Activated CD8-positive, alpha-beta T cell treated with anti-CD3 and anti-CD28 coated beads, Interleukin-2, amount 10 ng/mL, durations not matched to agents 7 days and 5 days (primary cell): Measurements from ENCODE around the gene MPRIP. TPM values are rescaled to one million over a fixed set of nuclear protein-coding genes. Genes with fewer than 3 reads are reported as not detected.
A peak's percentile ranks its signal among the peaks of the same experiment; 100 is the strongest.

ENCODE experiments used
- ATAC-seq: fragments of 150-1000 bp; cut with Tn5 transposase; one replicate; pipeline ENCODE4 v1.10.0; 2021; ENCODE audit warnings: moderate library complexity
- CTCF ChIA-PET: fragments of 350-600 bp; sonication (Branson Sonifier 250); formaldehyde crosslinking; loops from one replicate; lab custom pipeline; 2021; ENCODE audit warnings: antibody characterized with exemption; lab: Charles Lee
- POLR2A ChIA-PET: fragments of 350-600 bp; sonication (Branson Sonifier 250); formaldehyde crosslinking; loops from one replicate; lab custom pipeline; 2021; ENCODE audit warnings: antibody characterized with exemption; lab: Charles Lee
- DNase-seq: peaks from one replicate; pipeline ENCODE4 v3.0.0-alpha.2; 2020
- H3K27ac Mint-ChIP-seq: one replicate; pipeline ENCODE4 v1.8.0; 2021; ENCODE audit warnings: mild to moderate bottlenecking, mixed read lengths
- H3K27me3 Mint-ChIP-seq: one replicate; pipeline ENCODE4 v1.8.0; 2021; ENCODE audit warnings: low read depth, mixed read lengths
- H3K36me3 Mint-ChIP-seq: one replicate; pipeline ENCODE4 v1.8.0; 2021; ENCODE audit warnings: low read depth, mixed read lengths
- H3K4me1 Mint-ChIP-seq: one replicate; pipeline ENCODE4 v1.8.0; 2021; ENCODE audit warnings: low read depth, mixed read lengths
- H3K4me3 Mint-ChIP-seq: one replicate; pipeline ENCODE4 v1.8.0; 2021; ENCODE audit warnings: mild to moderate bottlenecking, mixed read lengths
- H3K9me3 Mint-ChIP-seq: one replicate; pipeline ENCODE4 v1.8.0; 2022; ENCODE audit warnings: mixed read lengths; ENCODE audit not compliant: insufficient read depth
- total RNA-seq, 2 experiments: library from RNA; stranded (reverse); gene quantifications; one replicate each; pipeline ENCODE4 v1.2.3, GENCODE V29; 2021

The MPRIP gene
- total RNA-seq, 2 experiments from 2014 or later, result 217 to 226 TPM

DNA sequence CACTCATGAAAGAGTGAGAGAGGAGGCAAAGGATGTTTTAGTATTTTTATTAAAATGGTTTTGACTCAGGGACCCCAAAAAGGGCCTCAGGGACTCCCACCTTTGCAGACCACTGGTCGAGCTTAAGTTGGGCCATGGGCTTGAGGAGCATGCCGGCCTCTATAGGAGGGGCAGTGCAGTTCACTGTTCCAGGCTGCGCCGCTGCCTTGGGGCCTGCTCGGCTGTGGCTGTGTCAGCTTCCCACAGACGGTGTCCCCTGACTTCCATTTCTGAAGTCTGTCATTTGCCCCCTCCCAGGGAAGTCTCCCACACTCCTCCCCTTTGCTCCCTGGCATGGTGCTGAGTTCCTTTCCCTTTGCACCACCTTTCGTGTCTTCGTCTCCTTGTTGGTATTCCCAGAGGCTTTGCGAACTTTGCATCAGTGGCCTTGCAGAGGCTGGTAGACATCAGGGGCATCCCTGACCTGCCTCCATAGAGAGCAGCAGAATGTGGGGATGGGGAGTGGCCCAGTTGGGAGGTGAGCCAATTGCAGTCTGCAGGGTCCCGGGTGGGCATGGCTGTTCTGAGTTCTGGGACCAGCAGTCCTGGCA is 17.1 kb downstream of the MPRIP start:
- no peak for DNase-seq
- no peak overlapping the region for H3K27ac Mint-ChIP-seq
- ATAC-seq, result no peak
- POLR2A ChIA-PET, result no interaction called here
- peaks cover 9% of the 10 kb centered on the region for H3K36me3 Mint-ChIP-seq
- CTCF ChIA-PET, result no interaction called here
- no peak overlapping the region for H3K4me3 Mint-ChIP-seq
- no peaks in the 10 kb centered on the region for H3K9me3 Mint-ChIP-seq
- H3K27me3 Mint-ChIP-seq, result no peaks in the 10 kb centered on the region
- peaks cover 20% of the 10 kb centered on the region for H3K4me1 Mint-ChIP-seq

DNA sequence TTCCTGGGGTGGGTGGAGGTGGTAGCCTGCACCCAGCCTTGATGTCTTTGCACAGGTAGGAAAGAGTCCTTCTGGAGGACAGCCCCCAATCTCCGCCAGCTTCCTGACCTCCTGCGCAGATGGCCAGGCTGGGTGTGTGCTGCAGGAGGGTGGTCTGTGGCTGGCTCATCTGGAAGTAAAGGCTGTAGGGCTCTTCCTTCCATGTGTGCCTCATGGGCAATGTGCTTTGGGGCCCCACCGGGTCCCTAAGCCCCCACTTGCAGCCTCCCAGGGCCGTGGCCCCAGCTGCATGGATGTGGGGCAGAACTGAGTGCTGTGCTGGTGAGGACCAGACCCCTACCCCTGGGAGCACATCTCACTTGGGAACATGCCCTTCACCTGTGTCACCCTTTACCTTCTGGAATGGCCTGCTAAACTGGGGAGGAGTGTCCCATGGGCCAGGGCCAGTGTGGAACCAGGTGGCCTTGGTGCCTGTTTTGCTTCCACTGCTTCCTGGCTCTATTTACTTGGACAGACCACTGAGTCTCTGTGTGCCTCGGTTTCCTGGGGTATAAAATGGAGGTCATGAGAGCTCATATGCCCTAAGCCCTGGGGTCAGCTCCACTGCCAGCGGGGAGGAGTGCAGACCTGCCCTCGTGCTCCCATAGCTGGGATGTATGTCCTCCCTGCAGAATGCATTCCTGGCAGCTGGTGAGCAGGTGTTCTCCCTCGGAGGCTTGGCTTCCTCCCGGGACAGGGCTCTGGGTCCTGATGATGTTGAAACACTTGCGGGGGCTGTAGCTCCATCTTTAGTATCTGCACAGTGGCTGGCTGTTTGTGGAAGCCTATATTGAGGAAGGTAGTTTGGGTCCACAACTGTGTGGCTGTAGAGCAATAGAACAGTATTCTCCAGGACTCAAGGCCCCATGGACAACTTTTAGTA is 18.0 kb downstream of the MPRIP start:
- peaks cover 24% of the 10 kb centered on the region for H3K4me1 Mint-ChIP-seq
- H3K27ac Mint-ChIP-seq, result no peak overlapping the region
- no peak for DNase-seq

DNA sequence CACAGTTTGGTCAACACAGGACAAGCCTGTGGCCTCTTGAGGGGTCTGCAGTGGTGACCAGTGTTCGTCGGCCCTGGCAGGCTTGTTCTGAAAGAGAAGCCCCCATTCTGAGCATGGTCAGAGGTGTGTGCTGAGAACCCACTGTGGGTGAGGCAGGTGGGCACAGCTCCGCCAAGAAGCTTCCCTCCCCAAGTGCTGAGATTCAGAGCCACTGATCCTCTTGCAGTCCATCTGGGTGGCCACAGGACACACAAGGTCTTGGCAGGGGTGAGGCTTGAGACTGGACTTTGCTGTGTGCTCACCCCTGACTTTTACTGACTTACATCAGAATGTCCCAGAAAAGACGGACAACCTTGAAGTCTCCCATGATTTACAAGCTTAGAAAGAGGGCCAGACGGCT is 18.7 kb downstream of the MPRIP start:
- H3K36me3 Mint-ChIP-seq, result peaks cover 11% of the 10 kb centered on the region
- H3K9me3 Mint-ChIP-seq, result no peaks in the 10 kb centered on the region
- H3K27ac Mint-ChIP-seq, result no peak overlapping the region
- peaks cover 29% of the 10 kb centered on the region for H3K4me1 Mint-ChIP-seq
- POLR2A ChIA-PET, result interaction anchor here (1.1 kb wide), 1 partner anchor 24 kb away, joined by 3 read pairs; no protein-coding TSS in a partner anchor
- no peak overlapping the region for H3K4me3 Mint-ChIP-seq
- no peaks in the 10 kb centered on the region for H3K27me3 Mint-ChIP-seq
- ATAC-seq, result no peak
- CTCF ChIA-PET, result no interaction called here
- DNase-seq, result no peak

More for the DNA sequence above, 18.0 kb downstream of the MPRIP start:
- POLR2A ChIA-PET, result interaction anchor here (0.6 to 1.1 kb wide), 2 partner anchors 15 to 24 kb away, joined by 3 read pairs; no protein-coding TSS in a partner anchor
- H3K4me3 Mint-ChIP-seq, result no peak overlapping the region
- peaks cover 9% of the 10 kb centered on the region for H3K36me3 Mint-ChIP-seq
- no peaks in the 10 kb centered on the region for H3K27me3 Mint-ChIP-seq
- CTCF ChIA-PET, result no interaction called here
- no peak for ATAC-seq
- no peaks in the 10 kb centered on the region for H3K9me3 Mint-ChIP-seq

DNA sequence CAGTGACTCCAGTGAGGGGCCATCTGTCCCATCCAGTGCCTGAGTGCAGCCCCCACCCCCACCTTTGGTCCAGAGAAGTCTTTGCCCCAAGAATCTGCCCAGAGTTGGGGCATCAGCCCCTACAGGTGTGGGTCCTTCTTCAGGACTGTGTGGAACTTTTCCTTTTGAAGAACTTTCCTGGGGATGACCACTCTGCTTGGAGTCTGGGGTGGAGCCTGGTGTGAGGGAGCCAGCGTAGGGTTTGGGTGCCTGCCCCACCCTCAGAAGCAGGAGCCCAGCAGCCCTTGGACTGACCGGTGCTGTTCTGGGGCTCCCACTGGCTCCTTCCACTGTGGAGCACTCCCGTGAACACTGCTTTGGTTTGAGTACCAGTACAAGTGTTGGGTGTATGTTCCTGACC is 19.3 kb downstream of the MPRIP start:
- ChIA-PET POLR2A (no interaction called here), CTCF (no interaction called here)
- DNase-seq (no peak), ATAC-seq (no peak)
- H3K36me3 Mint-ChIP-seq, result peaks cover 11% of the 10 kb centered on the region
- H3K27me3 Mint-ChIP-seq, result no peaks in the 10 kb centered on the region
- H3K4me1 Mint-ChIP-seq, result peaks cover 31% of the 10 kb centered on the region
- no peak overlapping the region for H3K4me3 Mint-ChIP-seq
- no peak overlapping the region for H3K27ac Mint-ChIP-seq
- no peaks in the 10 kb centered on the region for H3K9me3 Mint-ChIP-seq

DNA sequence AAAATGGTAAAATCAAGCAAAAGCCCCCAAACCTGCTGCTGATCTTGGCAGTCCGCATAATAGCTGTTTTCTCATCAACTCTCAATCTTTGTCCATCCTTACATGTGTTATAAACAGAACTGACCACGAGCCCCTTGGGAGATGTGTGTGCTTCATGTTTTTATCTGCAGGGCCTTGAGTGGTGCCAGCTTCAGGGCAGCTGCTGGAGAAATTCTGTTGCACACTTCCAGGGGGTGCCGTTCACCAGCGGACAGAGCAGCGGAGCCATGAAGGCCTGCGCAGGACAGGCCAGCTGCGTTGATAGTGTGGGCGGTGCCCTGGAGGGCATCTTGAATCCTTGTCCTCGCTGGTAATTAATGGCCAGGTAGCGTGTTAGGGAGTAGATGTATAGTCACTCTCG is 20.1 kb downstream of the MPRIP start:
- H3K9me3 Mint-ChIP-seq, result no peaks in the 10 kb centered on the region
- H3K4me1 Mint-ChIP-seq, result peaks cover 36% of the 10 kb centered on the region
- peaks cover 12% of the 10 kb centered on the region for H3K36me3 Mint-ChIP-seq
- ChIA-PET POLR2A (interaction anchor here (1.0 kb wide), 1 partner anchor 20 kb away, joined by 3 read pairs; the partner anchor contains the start of gene MPRIP), CTCF (no interaction called here)
- H3K4me3 Mint-ChIP-seq, result no peak overlapping the region
- no peaks in the 10 kb centered on the region for H3K27me3 Mint-ChIP-seq
- DNase-seq, result no peak
- no peak for ATAC-seq
- no peak overlapping the region for H3K27ac Mint-ChIP-seq

DNA sequence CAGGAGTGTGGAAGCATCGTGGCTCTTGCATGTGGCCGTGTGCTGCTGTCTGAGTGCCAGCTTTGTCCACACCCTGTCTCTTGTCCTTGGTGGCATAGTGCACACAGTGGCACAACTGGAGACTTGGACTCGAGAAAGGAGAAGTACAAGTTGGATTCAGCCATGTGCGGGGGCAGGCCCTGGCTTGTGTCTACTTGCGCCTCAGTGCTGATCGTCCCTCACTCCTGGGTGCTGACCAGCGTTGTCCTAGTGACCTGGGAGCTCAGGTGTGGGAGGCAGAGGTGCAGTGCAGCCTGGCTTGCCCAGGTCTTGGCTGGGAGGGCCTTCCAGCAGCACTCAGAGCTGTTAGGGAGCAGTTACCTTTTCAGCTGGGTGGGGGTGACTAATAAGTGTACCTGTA is 20.6 kb downstream of the MPRIP start:
- no peak for DNase-seq
- Mint-ChIP-seq H3K9me3 (no peaks in the 10 kb centered on the region), H3K27ac (no peak overlapping the region), H3K27me3 (no peaks in the 10 kb centered on the region), H3K36me3 (peaks cover 12% of the 10 kb centered on the region), H3K4me1 (peaks cover 37% of the 10 kb centered on the region), H3K4me3 (no peak overlapping the region)
- ChIA-PET POLR2A (interaction anchor here (1.0 kb wide), 1 partner anchor 20 kb away, joined by 3 read pairs; the partner anchor contains the start of gene MPRIP), CTCF (no interaction called here)
- ATAC-seq, result no peak

DNA sequence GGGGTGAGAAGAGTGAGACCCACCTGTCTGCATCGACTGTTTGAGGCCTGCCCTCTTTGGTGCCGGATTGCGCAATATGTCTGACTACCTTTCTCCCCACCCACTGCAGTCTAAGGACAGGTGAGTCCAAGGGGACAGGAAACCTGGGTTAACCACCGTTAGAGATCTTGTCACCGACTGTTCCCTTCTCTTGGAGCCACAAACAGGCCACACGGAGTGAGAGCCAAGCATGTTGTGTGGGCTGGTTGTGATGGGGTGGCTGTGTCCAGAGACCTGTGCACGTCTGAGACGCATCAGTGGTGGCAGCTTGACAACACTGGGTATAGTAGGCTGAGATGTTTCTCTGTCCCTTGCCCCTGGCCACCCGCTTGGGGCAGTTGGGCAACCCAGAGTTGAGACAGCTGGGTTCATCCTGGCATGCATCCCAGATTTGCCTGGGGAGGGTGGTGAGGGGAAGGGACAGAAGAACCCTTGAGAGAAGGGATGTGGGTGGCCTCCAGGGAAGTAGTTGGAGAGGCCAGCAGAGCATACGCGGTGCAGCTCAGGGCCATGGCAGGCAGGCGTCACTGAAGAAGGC is 21.4 kb downstream of the MPRIP start:
- Mint-ChIP-seq H3K4me1 (peaks cover 37% of the 10 kb centered on the region), H3K9me3 (no peaks in the 10 kb centered on the region), H3K36me3 (peaks cover 12% of the 10 kb centered on the region), H3K27me3 (no peaks in the 10 kb centered on the region), H3K27ac (no peak overlapping the region), H3K4me3 (no peak overlapping the region)
- DNase-seq, result no peak
- peak; percentile 27 for ATAC-seq
- CTCF ChIA-PET, result no interaction called here
- POLR2A ChIA-PET, result no interaction called here

DNA sequence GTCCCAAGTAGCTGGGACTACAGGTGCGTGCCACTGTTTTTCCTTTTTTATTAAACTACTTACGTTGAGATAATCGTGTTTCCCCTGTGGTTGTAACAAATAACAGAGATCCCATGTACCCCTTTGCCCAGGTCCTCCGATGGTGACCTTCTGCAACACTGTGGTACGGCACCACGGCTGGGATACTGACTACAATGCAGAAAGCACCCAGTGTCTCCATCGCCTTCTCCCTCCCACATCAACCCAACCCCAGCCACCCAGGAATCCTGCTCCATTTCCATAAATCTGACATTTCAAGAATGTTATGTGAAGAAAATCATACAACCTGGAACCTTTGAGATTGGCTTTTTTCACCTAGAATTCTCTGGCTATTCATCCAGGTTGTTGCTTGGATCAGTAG is 22.1 kb downstream of the MPRIP start:
- Mint-ChIP-seq H3K36me3 (peaks cover 12% of the 10 kb centered on the region), H3K27me3 (no peaks in the 10 kb centered on the region), H3K27ac (no peak overlapping the region), H3K9me3 (no peaks in the 10 kb centered on the region), H3K4me1 (peaks cover 37% of the 10 kb centered on the region), H3K4me3 (no peak overlapping the region)
- POLR2A ChIA-PET, result no interaction called here
- CTCF ChIA-PET, result no interaction called here
- ATAC-seq, result no peak
- DNase-seq, result no peak

DNA sequence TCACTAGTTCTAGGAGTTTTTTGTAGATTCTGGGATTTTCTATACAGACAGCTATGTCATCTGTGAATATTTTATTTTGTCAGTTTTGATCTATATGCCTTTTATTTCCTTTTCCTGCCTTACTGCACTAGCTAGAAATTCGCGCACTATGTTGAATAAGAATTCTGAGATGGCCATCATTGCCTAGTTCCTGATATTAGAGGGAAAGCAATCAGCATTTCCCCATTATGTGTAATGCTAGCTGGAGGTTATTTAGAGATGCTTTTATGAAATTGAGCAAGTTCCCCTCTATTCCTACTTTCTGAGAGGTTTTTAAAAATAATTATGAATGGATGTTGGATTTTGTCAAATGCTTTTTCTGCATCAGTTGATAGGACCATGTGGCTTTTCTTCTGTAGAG is 23.8 kb downstream of the MPRIP start:
- Mint-ChIP-seq H3K36me3 (peaks cover 22% of the 10 kb centered on the region), H3K4me3 (no peak overlapping the region), H3K9me3 (peaks cover 4% of the 10 kb centered on the region), H3K27me3 (no peaks in the 10 kb centered on the region), H3K27ac (no peak overlapping the region), H3K4me1 (peaks cover 42% of the 10 kb centered on the region)
- DNase-seq (no peak), ATAC-seq (no peak)
- CTCF ChIA-PET, result no interaction called here
- POLR2A ChIA-PET, result no interaction called here

DNA sequence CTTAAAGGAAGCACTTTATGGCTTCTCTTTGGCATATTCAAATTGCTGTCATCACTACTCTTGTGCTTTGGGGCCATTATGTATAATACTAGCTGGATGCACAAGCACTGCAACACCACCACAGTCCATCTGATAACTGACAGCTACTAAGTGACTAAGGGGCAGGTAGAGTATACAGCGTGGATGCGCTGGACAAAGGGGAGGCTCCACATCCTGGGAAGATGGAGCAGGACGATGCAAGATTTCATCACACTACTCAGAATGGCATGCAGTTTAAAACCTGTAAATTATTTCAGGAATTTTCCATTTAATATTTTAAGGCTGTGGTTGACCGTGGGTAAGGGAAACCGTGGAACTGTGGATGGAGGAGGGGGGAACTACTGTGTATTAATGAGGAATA is 25.0 kb downstream of the MPRIP start:
- Mint-ChIP-seq H3K4me1 (peaks cover 47% of the 10 kb centered on the region), H3K9me3 (peaks cover 4% of the 10 kb centered on the region), H3K27me3 (no peaks in the 10 kb centered on the region), H3K36me3 (peaks cover 27% of the 10 kb centered on the region), H3K27ac (no peak overlapping the region), H3K4me3 (no peak overlapping the region)
- ATAC-seq (no peak), DNase-seq (no peak)
- POLR2A ChIA-PET, result interaction anchor here (0.8 kb wide), 1 partner anchor 17 kb away, joined by 3 read pairs; no protein-coding TSS in a partner anchor
- CTCF ChIA-PET, result no interaction called here

DNA sequence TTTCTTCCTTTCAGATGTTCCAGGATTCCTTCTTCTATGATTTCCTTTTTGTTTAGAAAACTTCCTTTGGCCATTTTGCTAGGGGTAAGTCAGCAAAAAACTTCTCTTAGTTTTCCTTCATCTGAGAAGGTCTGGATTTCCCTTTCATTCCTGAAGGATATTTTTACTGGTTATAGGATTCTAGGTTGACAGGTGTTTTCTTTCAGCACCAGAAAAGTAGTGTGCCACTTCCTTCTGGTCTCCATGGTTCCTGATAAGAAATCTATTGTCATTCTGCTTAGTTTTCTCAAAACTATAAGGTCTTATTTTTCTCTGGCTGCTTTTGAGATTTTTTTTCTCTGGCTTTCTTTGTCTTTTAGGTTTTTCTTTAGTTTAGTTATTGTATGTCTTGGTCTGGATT is 27.6 kb downstream of the MPRIP start:
- no peak overlapping the region for H3K27ac Mint-ChIP-seq
- ATAC-seq, result no peak
- peaks cover 4% of the 10 kb centered on the region for H3K9me3 Mint-ChIP-seq
- H3K36me3 Mint-ChIP-seq, result peaks cover 28% of the 10 kb centered on the region
- no peak for DNase-seq
- ChIA-PET POLR2A (no interaction called here), CTCF (no interaction called here)
- no peak overlapping the region for H3K4me3 Mint-ChIP-seq
- no peaks in the 10 kb centered on the region for H3K27me3 Mint-ChIP-seq
- peaks cover 49% of the 10 kb centered on the region for H3K4me1 Mint-ChIP-seq

DNA sequence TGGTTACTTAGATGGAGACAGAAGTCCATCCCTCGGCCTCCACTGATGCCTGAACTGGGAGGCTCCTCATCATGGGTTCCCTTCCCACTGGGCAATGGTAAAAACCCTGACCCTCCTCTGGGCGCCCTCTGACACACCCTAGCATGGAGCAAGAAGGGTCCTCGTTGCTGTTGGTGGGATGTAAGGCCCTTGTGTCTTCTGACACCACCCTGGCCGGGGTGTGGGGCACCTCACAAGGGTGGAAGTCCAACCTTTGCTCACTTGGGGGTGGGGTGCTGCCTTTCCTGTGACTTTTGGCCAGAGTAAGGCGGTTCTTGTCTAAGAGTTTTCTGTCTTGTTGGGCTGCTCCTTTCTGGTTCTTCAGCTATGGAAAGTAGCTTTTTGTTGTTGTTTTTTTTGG is 28.7 kb downstream of the MPRIP start:
- CTCF ChIA-PET, result no interaction called here
- no peaks in the 10 kb centered on the region for H3K27me3 Mint-ChIP-seq
- POLR2A ChIA-PET, result no interaction called here
- H3K27ac Mint-ChIP-seq, result no peak overlapping the region
- peaks cover 25% of the 10 kb centered on the region for H3K36me3 Mint-ChIP-seq
- H3K9me3 Mint-ChIP-seq, result peaks cover 4% of the 10 kb centered on the region
- DNase-seq, result no peak
- no peak for ATAC-seq
- H3K4me1 Mint-ChIP-seq, result peaks cover 51% of the 10 kb centered on the region
- H3K4me3 Mint-ChIP-seq, result no peak overlapping the region
